Nephron progenitor cell (in vitro differentiated cells): ENCODE results near the gene CHD6.

Experiments used
- DNase-seq: peaks from one replicate; pipeline ENCODE4 v3.0.0; 2021
- H3K27ac Mint-ChIP-seq: 2 replicates; pipeline ENCODE4 v1.8.0; 2021; ENCODE audit warnings: mild to moderate bottlenecking, moderate library complexity, mixed read lengths
- H3K27me3 Mint-ChIP-seq: 2 replicates; pipeline ENCODE4 v1.8.0; 2021; ENCODE audit warnings: mild to moderate bottlenecking, low read depth, mixed read lengths; ENCODE audit not compliant: poor library complexity
- H3K36me3 Mint-ChIP-seq: 2 replicates; pipeline ENCODE4 v1.8.0; 2021; ENCODE audit warnings: low read depth, mixed read lengths
- H3K4me1 Mint-ChIP-seq: 2 replicates; pipeline ENCODE4 v1.8.0; 2021; ENCODE audit warnings: mixed read lengths
- H3K4me3 Mint-ChIP-seq: 2 replicates; pipeline ENCODE4 v1.8.0; 2021; ENCODE audit warnings: mild to moderate bottlenecking, moderate library complexity, mixed read lengths
- H3K9me3 Mint-ChIP-seq: 2 replicates; pipeline ENCODE4 v1.8.0; 2021; ENCODE audit warnings: mild to moderate bottlenecking, moderate library complexity, mixed read lengths
- CTCF ChIP-seq: fragments of 200-600 bp; sonication (generic); IDR thresholded peaks from 2 replicates; pipeline ENCODE4 v1.5.0; 2021; ENCODE audit warnings: antibody characterized with exemption

Gene CHD6

DNA sequence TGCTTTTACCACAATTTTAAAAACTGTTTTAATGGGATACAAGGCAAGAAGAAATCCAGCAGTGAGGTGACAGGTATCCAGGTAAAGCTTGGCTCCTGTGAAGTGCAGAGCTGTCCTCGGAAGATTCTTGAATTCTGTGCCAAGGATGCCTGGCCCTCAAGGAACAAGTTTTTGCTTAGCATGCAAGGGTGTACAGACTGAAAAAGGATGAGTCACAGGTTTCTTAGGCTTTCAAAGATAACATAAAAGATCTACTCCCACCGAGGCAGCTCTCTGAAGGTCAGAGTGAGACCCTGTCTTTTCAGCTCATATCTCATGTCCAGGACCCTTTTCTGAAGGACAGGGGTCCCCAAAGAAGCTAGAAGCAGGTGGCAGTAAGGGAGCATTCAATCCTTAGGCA lies 83.3 kb downstream of the CHD6 start:
- H3K27ac Mint-ChIP-seq = no peak overlapping the region
- TF ChIP-seq CTCF = no peak
- no peak for DNase-seq
- peaks cover 22% of the 10 kb centered on the region for H3K9me3 Mint-ChIP-seq
- H3K27me3 Mint-ChIP-seq = peaks cover 3% of the 10 kb centered on the region
- peaks cover 19% of the 10 kb centered on the region for H3K4me1 Mint-ChIP-seq
- H3K4me3 Mint-ChIP-seq = no peak overlapping the region
- peaks cover 66% of the 10 kb centered on the region for H3K36me3 Mint-ChIP-seq

GRCh38 chr20:41534170-41534569 lies 84.0 kb downstream of the CHD6 start:
- H3K9me3 Mint-ChIP-seq = peaks cover 21% of the 10 kb centered on the region
- H3K36me3 Mint-ChIP-seq = peaks cover 67% of the 10 kb centered on the region
- H3K4me1 Mint-ChIP-seq = peaks cover 24% of the 10 kb centered on the region
- no peak for TF ChIP-seq CTCF
- H3K27me3 Mint-ChIP-seq = peaks cover 2% of the 10 kb centered on the region
- H3K4me3 Mint-ChIP-seq = no peak overlapping the region
- no peak overlapping the region for H3K27ac Mint-ChIP-seq
- DNase-seq = no peak

- H3K4me1 Mint-ChIP-seq = peaks cover 21% of the 10 kb centered on the region
- DNase-seq = no peak
- H3K27me3 Mint-ChIP-seq = no peaks in the 10 kb centered on the region
- H3K27ac Mint-ChIP-seq = no peak overlapping the region
- H3K36me3 Mint-ChIP-seq = peaks cover 62% of the 10 kb centered on the region
- TF ChIP-seq CTCF = no peak
- no peak overlapping the region for H3K4me3 Mint-ChIP-seq
- peaks cover 15% of the 10 kb centered on the region for H3K9me3 Mint-ChIP-seq
Observed at GRCh38 chr20:41533537-41534136, 84.5 kb downstream of the CHD6 start.

DNA sequence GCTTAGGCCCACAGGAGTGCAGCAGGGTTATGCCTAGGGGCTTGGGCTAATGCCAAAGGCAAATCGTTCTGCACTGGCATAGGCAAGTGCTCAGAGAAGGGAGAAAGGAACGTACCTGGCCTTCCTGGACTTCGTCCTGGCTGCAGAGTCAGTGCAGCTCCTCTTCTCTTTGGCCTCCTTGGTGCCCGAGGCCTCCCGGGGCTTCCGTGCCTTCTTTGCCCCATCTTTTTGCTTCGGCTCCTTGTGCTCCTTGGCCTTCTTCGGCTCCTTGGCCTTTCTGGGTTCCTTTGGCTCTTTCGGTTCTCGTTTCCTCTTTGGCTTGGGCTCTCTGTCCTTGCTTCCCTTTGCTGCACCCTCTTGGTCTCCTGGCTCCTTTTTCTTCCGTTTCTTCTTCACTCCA lies 85.2 kb downstream of the CHD6 start:
- Mint-ChIP-seq H3K4me1 (peaks cover 21% of the 10 kb centered on the region), H3K27me3 (no peaks in the 10 kb centered on the region), H3K4me3 (no peak overlapping the region), H3K36me3 (peaks cover 55% of the 10 kb centered on the region), H3K9me3 (peaks cover 8% of the 10 kb centered on the region), H3K27ac (peak overlapping the region; percentile 10)
- TF ChIP-seq CTCF = no peak
- DNase-seq = no peak

- Mint-ChIP-seq H3K27ac (peak overlapping the region; percentile 76), H3K9me3 (no peaks in the 10 kb centered on the region), H3K4me3 (no peak overlapping the region), H3K4me1 (peaks cover 31% of the 10 kb centered on the region), H3K36me3 (peaks cover 46% of the 10 kb centered on the region), H3K27me3 (no peaks in the 10 kb centered on the region)
- TF ChIP-seq CTCF = no peak
- no peak for DNase-seq
Observed at GRCh38 chr20:41531518-41532275, 86.5 kb downstream of the CHD6 start.

DNA sequence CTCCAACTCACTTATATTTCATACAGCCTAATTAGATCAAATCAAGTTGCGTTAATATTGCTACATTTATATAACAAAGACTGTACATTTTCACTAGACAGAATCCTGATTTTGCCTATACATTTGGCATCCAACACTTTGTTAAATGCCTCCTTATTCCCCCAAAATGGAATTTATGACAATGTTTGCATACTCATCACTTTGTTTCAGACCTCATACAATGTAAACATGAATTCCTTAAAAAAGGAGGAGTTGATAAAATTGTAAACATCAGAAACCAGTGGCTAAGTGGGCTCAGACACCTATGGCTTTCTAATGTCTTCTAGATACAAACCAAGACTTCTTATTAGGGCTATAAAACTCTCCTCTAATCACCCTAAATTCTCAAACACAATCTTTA lies 87.3 kb downstream of the CHD6 start:
- no peak for DNase-seq
- Mint-ChIP-seq H3K27ac (no peak overlapping the region), H3K36me3 (peaks cover 38% of the 10 kb centered on the region)

More for the DNA sequence above, 87.3 kb downstream of the CHD6 start:
- no peaks in the 10 kb centered on the region for H3K9me3 Mint-ChIP-seq
- H3K4me3 Mint-ChIP-seq = no peak overlapping the region
- no peaks in the 10 kb centered on the region for H3K27me3 Mint-ChIP-seq
- H3K4me1 Mint-ChIP-seq = peaks cover 39% of the 10 kb centered on the region
- TF ChIP-seq CTCF = no peak
